H1 (cell line): Measurements from ENCODE around the gene SCN1B.

ENCODE experiments used
- ATF3 ChIP-seq: IDR thresholded peaks from 2 replicates; pipeline ENCODE4 v1.6.1; 2011; ENCODE audit warnings: low read depth, mild to moderate bottlenecking, low read length; ENCODE audit not compliant: insufficient read depth
- CHD2 ChIP-seq: IDR thresholded peaks from 2 replicates; pipeline ENCODE4 v1.6.1; 2012; ENCODE audit warnings: low read length, improper control_type of control experiment
- CTCF ChIP-seq, 3 experiments: IDR thresholded peaks; 1 replicate in 2 of 3; 2 replicates in 1 of 3; pipeline versions ENCODE4 v1.5.1 to v1.6.1; 2011; ENCODE audit warnings: low read length in 3 of 3, mild to moderate bottlenecking in 3 of 3, inconsistent platforms in 2 of 3, low read depth in 1 of 3, moderate library complexity in 1 of 3; ENCODE audit not compliant: insufficient read depth in 1 of 3; ENCODE audit errors: control extremely low read depth in 1 of 3
- EZH2 ChIP-seq: fragments of 200-600 bp; sonication (generic); IDR thresholded peaks from 2 replicates; pipeline ENCODE4 v1.7.1; 2012; ENCODE audit warnings: low read depth, mild to moderate bottlenecking, moderate library complexity, low read length, inconsistent platforms; ENCODE audit not compliant: severe bottlenecking
- JUND ChIP-seq: IDR thresholded peaks from 2 replicates; pipeline ENCODE4 v1.6.1; 2011; ENCODE audit warnings: mild to moderate bottlenecking, improper control_type of control experiment, low read length
- KDM5A ChIP-seq: fragments of 200-600 bp; IDR thresholded peaks from 2 replicates; pipeline ENCODE4 v1.7.1; 2012; ENCODE audit warnings: mild to moderate bottlenecking, low read length, inconsistent platforms, mixed read lengths
- MAFK ChIP-seq: IDR thresholded peaks from 2 replicates; pipeline ENCODE4 v1.6.1; 2012; ENCODE audit warnings: low read depth, mild to moderate bottlenecking, improper control_type of control experiment, low read length
- MAX ChIP-seq: IDR thresholded peaks from 2 replicates; pipeline ENCODE4 v1.6.1; 2012; ENCODE audit warnings: inconsistent platforms
- POLR2A ChIP-seq, 2 experiments: IDR thresholded peaks; 1 replicate in 1 of 2; 2 replicates in 1 of 2; pipeline ENCODE4 v1.6.1; 2011; ENCODE audit warnings: low read depth in 2 of 2, low read length in 2 of 2, mild to moderate bottlenecking in 2 of 2; ENCODE audit errors: control extremely low read depth in 1 of 2
- POLR2AphosphoS5 ChIP-seq: IDR thresholded peaks from 2 replicates; pipeline ENCODE4 v1.6.1; 2011; ENCODE audit warnings: low read depth, low read length
- RAD21 ChIP-seq, 2 experiments: IDR thresholded peaks in 1 of 2; conservative IDR thresholded peaks in 1 of 2; 2 replicates each; pipeline ENCODE4 v1.6.1; 2011; ENCODE audit warnings: low read depth in 2 of 2, low read length in 2 of 2, improper control_type of control experiment in 1 of 2, inconsistent platforms in 1 of 2, mild to moderate bottlenecking in 1 of 2, moderate library complexity in 1 of 2

GRCh38 chr19:35005256-35005977 is 24.9 kb upstream of the SCN1B start:
- TF ChIP-seq CTCF (IDR thresholded peaks at IDR 0.05; ENCODE audit: control extremely low read depth in 1 of 3, insufficient read depth in 1 of 3, low read depth in 1 of 3, low read length in 3 of 3) (no peak), JUND (no peak), ATF3 (no peak), MAX (no peak), POLR2A (IDR thresholded peaks at IDR 0.05; ENCODE audit: control extremely low read depth in 1 of 2, low read depth in 2 of 2, low read length in 2 of 2) (no peak), POLR2AphosphoS5 (no peak; the same call in 1 of the 2 replicates), KDM5A (no peak), EZH2 (no peak), CHD2 (no peak), MAFK (no peak), RAD21 (IDR thresholded peaks at IDR 0.05 in 1 of 2, conservative IDR thresholded peaks at IDR 0.05 in 1 of 2; ENCODE audit: low read depth in 2 of 2, low read length in 2 of 2) (no peak)
